GOT3 (cell line): ENCODE results near the gene LSM10.

Experiments
- DNase-seq: peaks from one replicate; lab custom pipeline; 2025; ENCODE audit warnings: mixed read lengths; lab: John Stamatoyannopoulos, UW

The LSM10 gene

GRCh38 chr1:36408479-36408878 is 10.8 kb upstream of the LSM10 start:
- DNase-seq, result no peak

- DNase-seq, result no peak
Measured at GRCh38 chr1:36406440-36406839, 8.7 kb upstream of the LSM10 start.

GRCh38 chr1:36402504-36402890 is 4.8 kb upstream of the LSM10 start:
- DNase-seq, result no peak

- DNase-seq, result no peak
Measured at GRCh38 chr1:36401602-36402503, 4.1 kb upstream of the LSM10 start.

- DNase-seq, result peak; percentile 63
Measured at GRCh38 chr1:36400825-36401601, 3.3 kb upstream of the LSM10 start.

GRCh38 chr1:36400514-36400824 is 2.8 kb upstream of the LSM10 start:
- no peak for DNase-seq

GRCh38 chr1:36398370-36398977 is 766 bp upstream of the LSM10 start:
- no peak for DNase-seq

- DNase-seq, result no peak
Measured at GRCh38 chr1:36397083-36397377, 678 bp downstream of the LSM10 start.

GRCh38 chr1:36396359-36396758 is 1.3 kb downstream of the LSM10 start:
- no peak for DNase-seq

GRCh38 chr1:36393686-36394085 is 4.0 kb downstream of the LSM10 start:
- DNase-seq, result no peak

- no peak for DNase-seq
Measured at GRCh38 chr1:36392836-36393235, 4.9 kb downstream of the LSM10 start.

GRCh38 chr1:36391271-36391670 is 6.4 kb downstream of the LSM10 start:
- DNase-seq, result no peak

- no peak for DNase-seq
Measured at GRCh38 chr1:36390411-36390810, 7.3 kb downstream of the LSM10 start.

GRCh38 chr1:36389999-36390398 is 7.7 kb downstream of the LSM10 start:
- no peak for DNase-seq

- DNase-seq, result no peak
Measured at GRCh38 chr1:36389261-36389660, 8.4 kb downstream of the LSM10 start.

GRCh38 chr1:36387141-36387949 is 10.4 kb downstream of the LSM10 start:
- peak; percentile 51 for DNase-seq

- DNase-seq, result peak; percentile 87
Measured at GRCh38 chr1:36386265-36387140, 11.2 kb downstream of the LSM10 start.

GRCh38 chr1:36385410-36386264 is 12.1 kb downstream of the LSM10 start, which contains the start of gene STK40:
STK40 (minus strand) TSS chr1:36385924; CDS start chr1:36361332, 24,592 bp downstream.
- DNase-seq, result peak; percentile 93

GRCh38 chr1:36384542-36385409 is 12.9 kb downstream of the LSM10 start:
- DNase-seq, result no peak
